IPS DF 6.9 (cell line): ENCODE data around the gene MEF2A.
"Not testable (repeated sequence)": the region's sequence is repeated elsewhere in the genome, so short reads cannot be mapped to it uniquely, and the experiment has no call there.

Experiments
- DNase-seq: peaks from one replicate; pipeline ENCODE4 v3.0.0-alpha.2; 2013; ENCODE audit warnings: low read depth, low spot score
- H3K27ac ChIP-seq: one replicate; pipeline ENCODE4 v1.5.1; 2013; ENCODE audit warnings: low read length, control low read depth
- H3K27me3 ChIP-seq: 2 replicates; pipeline ENCODE4 v1.6.1; 2013; ENCODE audit warnings: mild to moderate bottlenecking, low read length; ENCODE audit not compliant: control insufficient read depth, insufficient read depth
- H3K36me3 ChIP-seq: 2 replicates; pipeline ENCODE4 v1.6.1; 2013; ENCODE audit warnings: low read length; ENCODE audit not compliant: control insufficient read depth, insufficient read depth
- H3K4me1 ChIP-seq: 2 replicates; pipeline ENCODE4 v1.6.1; 2013; ENCODE audit warnings: low read length; ENCODE audit not compliant: control insufficient read depth, insufficient read depth
- H3K4me3 ChIP-seq: 2 replicates; pipeline ENCODE4 v1.5.1; 2013; ENCODE audit warnings: mild to moderate bottlenecking, low read length
- H3K9me3 ChIP-seq: 2 replicates; pipeline ENCODE4 v1.6.1; 2013; ENCODE audit warnings: low read length, inconsistent platforms; ENCODE audit not compliant: control insufficient read depth, insufficient read depth
- WGBS: extraction: QIAGEN DNeasy Blood & Tissue Kit; methylation state at CpG from one replicate; pipeline ENCODE4 v1.1.7; 2013; ENCODE audit warnings: mixed read lengths, missing lambda C conversion rate; ENCODE audit not compliant: insufficient read length, insufficient coverage; 5-methylcytosine and 5-hydroxymethylcytosine counted together

MEF2A gene

DNA sequence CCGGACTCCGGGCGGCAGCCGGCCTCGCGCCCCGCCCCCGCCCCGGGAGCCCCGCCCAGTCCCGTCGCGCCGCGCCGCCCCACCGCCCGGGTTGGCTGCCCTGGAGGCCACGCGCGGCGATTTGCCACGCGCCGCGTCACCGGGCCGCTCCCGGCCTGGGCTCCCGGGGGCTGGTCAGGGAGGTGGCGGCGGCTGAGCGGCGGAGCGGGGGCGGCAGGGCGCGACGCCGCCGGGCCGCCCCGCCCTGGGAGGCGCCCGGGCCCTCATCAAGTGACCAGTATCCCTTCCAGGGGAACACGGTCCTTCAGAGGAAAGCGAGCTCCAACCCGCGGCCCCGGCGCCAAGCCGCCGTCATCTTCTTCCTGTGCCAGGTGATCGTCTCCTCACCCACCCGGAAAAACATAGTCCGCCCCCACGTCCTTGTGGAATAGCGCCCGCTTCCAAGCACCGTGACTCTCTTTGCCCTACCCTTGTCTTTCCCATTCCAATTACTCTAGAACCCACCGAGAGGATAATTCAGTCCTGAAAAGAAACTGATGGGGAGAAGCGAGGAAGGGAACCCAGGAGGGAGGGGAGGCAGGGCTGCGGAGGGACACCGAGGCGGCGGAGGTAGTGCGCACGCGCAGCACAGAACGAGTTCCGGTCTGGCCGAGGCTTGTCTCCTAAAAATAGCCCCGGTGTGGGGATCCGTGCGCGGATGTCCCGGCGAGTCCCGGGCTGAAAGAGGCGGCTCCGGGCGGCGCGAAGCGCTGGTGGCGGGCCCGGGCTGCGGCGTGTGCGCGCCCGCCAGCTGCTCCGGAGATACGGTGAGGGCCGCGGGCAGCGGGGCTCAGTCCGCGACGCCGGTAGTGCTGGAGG lies at the start of gene MEF2A:
Gene MEF2A (plus strand): TSS at position 686 of the 858 bp plus-strand sequence. CDS start 67,136 bp downstream, outside the sequence.
- peak; percentile 79 for DNase-seq
- no CpG with 5 or more reads among the region's 101 CpGs for WGBS
- peaks cover 5% of the 10 kb centered on the region; the same call in 1 of the 2 replicates for H3K4me1 ChIP-seq
- H3K9me3 ChIP-seq = no peaks in the 10 kb centered on the region
- H3K27me3 ChIP-seq = no peaks in the 10 kb centered on the region
- no peak within 1 kb of the TSS for H3K27ac ChIP-seq
- peak within 1 kb of the TSS; percentile 83 for H3K4me3 ChIP-seq
- H3K36me3 ChIP-seq = no peaks in the 10 kb centered on the region

DNA sequence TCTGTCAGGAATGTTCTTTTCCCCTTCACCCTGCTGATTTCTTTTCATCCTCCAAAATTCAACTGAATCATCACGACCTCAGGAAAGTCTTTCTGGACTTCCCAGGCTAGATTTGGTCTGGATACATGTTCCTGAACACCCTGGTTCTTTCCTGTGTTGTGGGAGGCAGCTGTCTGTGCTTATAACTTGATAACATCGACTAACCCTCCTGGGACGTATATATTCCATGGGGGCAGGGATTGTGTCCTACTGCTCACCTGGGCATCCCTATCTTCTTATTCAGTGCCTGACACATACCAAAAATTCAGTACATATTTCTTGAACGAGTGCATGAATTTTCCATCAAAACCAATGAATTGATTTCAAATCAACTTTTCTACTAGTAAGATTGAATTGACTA lies 47.6 kb upstream of the MEF2A start:
- Histone ChIP-seq H3K27ac (no peak overlapping the region), H3K4me1 (no peaks in the 10 kb centered on the region), H3K4me3 (no peak overlapping the region), H3K27me3 (no peaks in the 10 kb centered on the region), H3K36me3 (no peaks in the 10 kb centered on the region), H3K9me3 (no peaks in the 10 kb centered on the region; the same call in 1 of the 2 replicates)
- DNase-seq = no peak
- WGBS = no CpG with 5 or more reads among the region's 4 CpGs

DNA sequence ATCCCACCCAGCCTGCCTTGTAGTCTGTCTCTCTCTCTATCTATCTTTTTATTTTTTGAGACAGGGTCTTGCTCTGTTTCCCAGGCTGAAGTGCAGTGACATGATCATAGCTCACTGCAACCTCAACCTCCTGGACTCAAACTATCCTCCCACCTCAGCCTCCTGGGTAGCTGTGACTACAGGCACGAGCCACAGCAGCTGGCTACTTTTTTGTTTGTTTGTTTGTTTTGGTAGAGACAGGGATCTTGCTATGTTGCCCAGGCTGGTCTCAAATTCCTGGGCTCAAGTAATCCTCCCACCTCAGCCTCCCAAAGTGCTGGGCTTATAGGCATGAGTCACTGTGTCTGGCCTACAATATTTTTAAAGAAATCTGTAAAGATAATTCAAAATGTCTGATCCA lies 46.4 kb upstream of the MEF2A start:
- H3K4me3 ChIP-seq, H3K27ac ChIP-seq, H3K27me3 ChIP-seq, H3K4me1 ChIP-seq, H3K36me3 ChIP-seq, H3K9me3 ChIP-seq, DNase-seq: not testable (repeated sequence)
- no CpG with 5 or more reads among the region's 1 CpG for WGBS

DNA sequence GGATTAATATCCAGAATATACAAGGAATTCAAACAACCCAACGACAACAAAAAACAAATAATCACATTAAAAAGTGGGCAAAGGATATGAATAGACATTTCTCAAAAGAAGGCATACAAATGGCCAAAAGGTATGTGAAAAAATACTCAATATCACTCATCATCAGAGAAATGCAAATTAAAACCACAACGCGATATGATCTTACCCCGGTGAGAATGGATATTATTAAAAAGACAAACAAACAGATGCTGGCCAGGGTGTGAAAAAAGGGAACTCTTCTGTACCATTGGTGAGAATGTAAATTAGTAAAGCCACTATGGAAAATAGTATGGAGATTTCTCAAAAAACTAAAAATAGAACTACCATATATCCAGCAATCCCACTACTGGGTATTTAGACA lies 43.5 kb upstream of the MEF2A start:
- Histone ChIP-seq H3K36me3 (no peaks in the 10 kb centered on the region), H3K27me3 (no peaks in the 10 kb centered on the region), H3K4me3 (no peak overlapping the region), H3K9me3 (no peaks in the 10 kb centered on the region), H3K4me1 (no peaks in the 10 kb centered on the region; the same call in 1 of the 2 replicates), H3K27ac (no peak overlapping the region)
- no CpG with 5 or more reads among the region's 4 CpGs for WGBS
- DNase-seq = no peak

DNA sequence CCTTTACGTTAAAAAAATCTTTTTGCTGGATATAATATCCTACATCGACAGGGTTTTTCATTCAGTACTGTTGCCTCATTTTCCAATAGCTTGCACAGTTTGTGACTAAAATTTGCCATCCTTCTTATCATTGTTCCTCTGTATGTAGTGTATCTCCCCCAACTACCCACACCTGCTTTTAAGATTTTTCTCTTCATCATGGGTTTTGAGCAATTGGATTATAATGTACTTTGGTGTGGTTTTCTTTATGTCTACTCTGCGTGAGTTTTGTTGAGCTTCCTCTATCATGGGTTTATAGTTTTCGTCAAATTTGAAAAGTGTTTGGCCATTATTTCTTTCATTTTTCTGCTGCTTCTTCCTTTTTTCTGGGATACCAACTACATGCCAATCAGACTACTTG lies 39.6 kb upstream of the MEF2A start:
- H3K27ac ChIP-seq = no peak overlapping the region
- no peak for DNase-seq
- no peak overlapping the region for H3K4me3 ChIP-seq
- H3K9me3 ChIP-seq = no peaks in the 10 kb centered on the region
- no peaks in the 10 kb centered on the region for H3K27me3 ChIP-seq
- H3K36me3 ChIP-seq = no peaks in the 10 kb centered on the region
- no CpG with 5 or more reads among the region's 4 CpGs for WGBS
- H3K4me1 ChIP-seq = no peaks in the 10 kb centered on the region; the same call in 1 of the 2 replicates

DNA sequence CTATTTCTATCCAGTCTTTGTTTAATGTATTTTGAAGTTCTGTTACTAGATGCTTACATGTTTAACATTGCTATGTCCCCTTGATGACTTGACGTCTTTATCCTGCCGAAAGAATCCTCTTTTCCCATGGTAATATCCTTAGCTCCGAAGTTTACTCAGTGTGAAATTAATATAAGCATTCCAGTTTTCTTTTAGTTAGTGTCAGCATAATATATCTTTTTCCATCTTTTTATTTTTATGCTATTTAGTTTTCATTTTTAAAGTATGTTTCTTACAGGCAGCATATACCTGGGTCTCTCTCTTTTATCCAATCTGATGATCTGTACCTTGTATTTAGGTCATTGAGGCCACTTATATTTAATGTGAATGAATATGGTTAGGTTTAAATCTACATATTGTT lies 39.1 kb upstream of the MEF2A start:
- Histone ChIP-seq H3K9me3 (no peaks in the 10 kb centered on the region), H3K4me3 (no peak overlapping the region), H3K27me3 (no peaks in the 10 kb centered on the region), H3K4me1 (no peaks in the 10 kb centered on the region; the same call in 1 of the 2 replicates), H3K27ac (no peak overlapping the region), H3K36me3 (no peaks in the 10 kb centered on the region)
- no peak for DNase-seq
- WGBS = no CpG with 5 or more reads among the region's 3 CpGs

DNA sequence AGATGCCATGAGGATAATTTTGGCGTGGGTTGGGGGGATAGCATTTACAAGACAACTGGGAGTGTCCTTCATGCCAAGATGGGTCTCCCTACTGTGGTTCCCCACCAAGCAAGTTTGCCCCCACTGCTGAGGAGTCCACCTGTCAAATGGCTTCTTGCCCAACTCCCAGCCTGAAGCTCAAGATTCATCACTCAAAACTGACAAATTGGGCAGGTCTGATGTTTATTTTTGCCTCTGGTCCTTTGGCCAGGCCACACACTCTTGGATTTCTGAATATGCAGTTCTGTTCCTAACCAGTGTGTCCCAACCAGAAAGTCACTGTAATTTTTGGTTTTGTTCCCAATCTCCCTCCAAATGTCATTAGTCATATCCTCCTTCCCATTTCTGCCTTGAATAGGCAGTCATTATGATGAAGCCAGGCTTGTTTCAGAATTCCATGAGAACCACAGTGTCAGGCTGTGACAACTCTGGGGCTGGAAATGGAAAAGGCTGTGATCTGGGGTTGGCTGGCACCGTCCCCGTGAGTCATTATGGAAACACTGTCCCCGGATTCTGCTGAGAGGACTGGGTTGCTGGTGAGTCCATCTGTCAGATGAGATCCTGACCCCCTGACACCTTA lies 29.3 kb upstream of the MEF2A start:
- Histone ChIP-seq H3K4me1 (no peaks in the 10 kb centered on the region), H3K9me3 (no peaks in the 10 kb centered on the region), H3K4me3 (no peak overlapping the region), H3K27me3 (no peaks in the 10 kb centered on the region), H3K27ac (no peak overlapping the region), H3K36me3 (no peaks in the 10 kb centered on the region)
- no peak for DNase-seq
- no CpG with 5 or more reads among the region's 4 CpGs for WGBS

DNA sequence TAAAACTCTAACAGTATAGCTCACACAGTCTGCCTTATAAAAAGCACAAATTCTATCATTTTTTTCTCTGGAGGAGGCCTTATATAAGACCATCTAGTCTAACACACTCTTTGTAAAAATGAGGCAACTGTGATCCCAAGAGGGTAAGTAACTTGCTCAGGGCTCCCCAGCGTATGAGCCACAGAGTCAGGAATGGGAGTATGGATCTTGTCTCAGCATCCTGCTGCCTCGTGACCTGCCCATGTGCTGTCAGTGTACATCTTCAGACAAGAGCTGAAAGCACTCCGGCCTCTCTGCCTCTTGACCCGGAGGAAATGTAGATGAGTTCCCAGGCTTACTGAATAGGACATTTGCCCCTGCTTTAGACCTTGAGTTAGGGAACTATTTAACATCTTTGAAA lies 28.4 kb upstream of the MEF2A start:
- H3K4me3 ChIP-seq = no peak overlapping the region
- no peaks in the 10 kb centered on the region for H3K9me3 ChIP-seq
- no CpG with 5 or more reads among the region's 4 CpGs for WGBS
- H3K36me3 ChIP-seq = no peaks in the 10 kb centered on the region
- H3K27me3 ChIP-seq = no peaks in the 10 kb centered on the region
- DNase-seq = no peak
- H3K27ac ChIP-seq = no peak overlapping the region
- H3K4me1 ChIP-seq = no peaks in the 10 kb centered on the region

DNA sequence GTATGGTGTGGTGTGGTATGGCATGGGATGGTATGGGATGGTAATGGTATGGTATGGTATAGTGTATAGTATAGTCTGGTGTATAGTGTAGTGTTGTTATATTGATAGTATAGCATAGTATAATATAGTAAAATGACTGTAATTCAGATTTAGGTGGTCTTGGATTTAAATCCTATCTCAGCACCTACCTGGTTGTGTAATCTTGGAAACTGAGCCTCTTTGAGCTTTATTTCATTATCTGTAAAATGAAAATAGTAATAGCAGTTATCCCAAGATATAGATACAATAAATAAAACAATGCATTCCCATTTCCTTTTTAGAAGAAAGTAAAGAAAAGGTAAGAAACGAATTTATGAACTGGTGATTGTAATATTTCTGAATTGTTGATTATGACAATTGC lies 27.5 kb upstream of the MEF2A start:
- WGBS = no CpG with 5 or more reads among the region's 1 CpG
- Histone ChIP-seq H3K4me3 (no peak overlapping the region), H3K36me3 (no peaks in the 10 kb centered on the region), H3K27me3 (no peaks in the 10 kb centered on the region), H3K9me3 (no peaks in the 10 kb centered on the region), H3K27ac (no peak overlapping the region), H3K4me1 (no peaks in the 10 kb centered on the region)
- DNase-seq = no peak

DNA sequence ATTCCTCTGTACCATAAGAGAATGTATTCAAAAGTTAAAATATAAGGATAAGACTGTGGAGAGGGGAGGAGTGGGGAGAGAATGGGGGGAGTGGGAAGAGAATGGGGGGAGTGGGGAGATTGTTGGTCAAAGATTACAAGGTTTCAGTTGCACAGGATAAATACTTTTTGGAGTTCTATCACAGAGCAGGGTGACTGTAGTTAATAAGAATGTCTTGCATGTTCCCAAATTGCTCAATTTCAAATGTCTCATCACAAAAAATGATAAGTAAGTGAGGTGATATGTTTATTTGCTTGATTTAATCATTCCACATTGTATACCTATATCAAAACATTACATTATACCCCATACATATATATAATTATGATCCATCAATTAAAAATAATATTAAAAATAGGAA lies 23.0 kb upstream of the MEF2A start:
- Histone ChIP-seq H3K4me3 (no peak overlapping the region), H3K4me1 (no peaks in the 10 kb centered on the region), H3K9me3 (no peaks in the 10 kb centered on the region), H3K36me3 (no peaks in the 10 kb centered on the region), H3K27ac (no peak overlapping the region), H3K27me3 (no peaks in the 10 kb centered on the region)
- DNase-seq = no peak

DNA sequence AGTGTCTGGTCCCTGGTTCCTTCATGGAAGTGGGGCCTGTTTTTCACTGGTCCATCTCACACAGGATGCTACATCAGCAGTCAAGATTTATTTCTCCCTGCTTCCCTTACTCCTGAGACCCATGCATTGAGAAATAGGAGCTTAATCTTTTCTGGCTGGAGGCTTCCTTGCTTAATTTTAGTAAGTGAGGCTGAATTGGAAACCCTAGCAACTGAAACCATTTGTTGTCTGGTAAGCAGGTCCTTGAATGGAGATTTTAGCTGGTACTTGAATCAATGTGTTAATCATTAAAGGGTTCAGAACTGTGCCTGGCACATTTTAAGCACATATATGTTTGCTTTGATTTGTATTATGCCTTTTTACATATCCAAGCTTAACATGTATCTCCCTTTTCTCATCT lies 20.2 kb upstream of the MEF2A start:
- Histone ChIP-seq H3K9me3 (no peaks in the 10 kb centered on the region), H3K4me1 (no peaks in the 10 kb centered on the region), H3K27me3 (no peaks in the 10 kb centered on the region), H3K27ac (no peak overlapping the region), H3K4me3 (no peak overlapping the region), H3K36me3 (no peaks in the 10 kb centered on the region)
- DNase-seq = no peak
